GM18907 (cell line): ENCODE data around the gene RXFP1.
A peak's percentile ranks its signal among the peaks of the same experiment; 100 is the strongest.

Source experiments
- ATAC-seq: cut with Tn5 transposase; IDR thresholded peaks from one replicate; pipeline ENCODE4 v1.9.1; 2021; ENCODE audit warnings: mild to moderate bottlenecking, moderate library complexity; ENCODE audit not compliant: unreplicated experiment

Gene RXFP1

GRCh38 chr4:158540125-158540907 is 18.6 kb downstream of the RXFP1 start:
- ATAC-seq, result no peak

GRCh38 chr4:158541506-158541905 is 19.8 kb downstream of the RXFP1 start:
- no peak for ATAC-seq

GRCh38 chr4:158543191-158543590 is 21.5 kb downstream of the RXFP1 start:
- ATAC-seq, result no peak

GRCh38 chr4:158544141-158544540 is 22.5 kb downstream of the RXFP1 start:
- no peak for ATAC-seq

- no peak for ATAC-seq
These were observed 31.7 kb downstream of the RXFP1 start for GRCh38 chr4:158553364-158553763.

GRCh38 chr4:158560284-158560683 is 38.6 kb downstream of the RXFP1 start:
- ATAC-seq, result no peak

GRCh38 chr4:158566860-158567259 is 45.2 kb downstream of the RXFP1 start:
- ATAC-seq, result no peak

GRCh38 chr4:158571736-158572135 is 50.1 kb downstream of the RXFP1 start:
- ATAC-seq, result no peak

- no peak for ATAC-seq
These were observed 50.9 kb downstream of the RXFP1 start for GRCh38 chr4:158572608-158573007.

- peak; percentile 54 for ATAC-seq
These were observed 56.8 kb downstream of the RXFP1 start for GRCh38 chr4:158578476-158578875.

- ATAC-seq, result no peak
These were observed 58.4 kb downstream of the RXFP1 start for GRCh38 chr4:158580064-158580463.

- no peak for ATAC-seq
These were observed 59.5 kb downstream of the RXFP1 start for GRCh38 chr4:158581161-158581560.

GRCh38 chr4:158586881-158587280 is 65.2 kb downstream of the RXFP1 start:
- ATAC-seq, result no peak

- no peak for ATAC-seq
These were observed 66.6 kb downstream of the RXFP1 start for GRCh38 chr4:158588285-158588684.

- ATAC-seq, result no peak
These were observed 67.1 kb downstream of the RXFP1 start for GRCh38 chr4:158588777-158589176.

GRCh38 chr4:158590306-158590705 is 68.6 kb downstream of the RXFP1 start:
- ATAC-seq, result no peak

- ATAC-seq, result no peak
These were observed 69.1 kb downstream of the RXFP1 start for GRCh38 chr4:158590824-158591223.

GRCh38 chr4:158597879-158598596 is 76.4 kb downstream of the RXFP1 start:
- no peak for ATAC-seq

GRCh38 chr4:158599150-158599549 is 77.5 kb downstream of the RXFP1 start:
- ATAC-seq, result no peak

GRCh38 chr4:158599765-158600498 is 78.2 kb downstream of the RXFP1 start:
- ATAC-seq, result no peak

GRCh38 chr4:158604369-158604768 is 82.7 kb downstream of the RXFP1 start:
- ATAC-seq, result no peak

GRCh38 chr4:158605393-158605792 is 83.7 kb downstream of the RXFP1 start:
- no peak for ATAC-seq
